Transverse colon (tissue), 4 donors: ENCODE measurements around the gene NOCT. TPM values are rescaled to one million over a fixed set of nuclear protein-coding genes. Genes with fewer than 3 reads are reported as not detected.

Source experiments
- DNase-seq: peaks from one replicate; pipeline ENCODE4 v3.0.0-alpha.2; 2019
- H3K27ac ChIP-seq, 4 donors: fragments of 200-600 bp; sonication (generic); 2 replicates each; pipeline ENCODE4 v1.5.1; 2016 to 2018; ENCODE audit warnings: inconsistent platforms in 4 of 4
- H3K27me3 ChIP-seq: fragments of 200-600 bp; sonication (generic); 2 replicates; pipeline ENCODE4 v1.5.1; 2017; ENCODE audit warnings: inconsistent platforms
- H3K36me3 ChIP-seq, 4 donors: fragments of 200-600 bp; sonication (generic); 2 replicates each; pipeline ENCODE4 v1.5.1; 2017 to 2019; ENCODE audit warnings: inconsistent platforms in 4 of 4
- H3K4me1 ChIP-seq, 4 donors: fragments of 200-600 bp; sonication (generic); 2 replicates each; pipeline ENCODE4 v1.5.1; 2017 to 2020; ENCODE audit warnings: inconsistent platforms in 4 of 4
- H3K4me3 ChIP-seq, 4 donors: fragments of 200-600 bp; sonication (generic); 1 replicate in 1 of 4; 2 replicates in 3 of 4; pipeline versions ENCODE4 v1.5.1 to v1.6.1; 2017 to 2019; ENCODE audit warnings: inconsistent platforms in 4 of 4
- H3K9me3 ChIP-seq, 2 donors: fragments of 200-600 bp; sonication (generic); 2 replicates each; pipeline ENCODE4 v1.5.1; 2017 to 2019; ENCODE audit warnings: inconsistent platforms in 2 of 2
- CTCF ChIP-seq, 5 experiments: fragments of 200-600 bp in 3 of 5; fragments of 450-650 bp in 2 of 5; sonication (generic) in 3 of 5; IDR thresholded peaks; 1 replicate in 2 of 5; 2 replicates in 3 of 5; pipeline ENCODE4 v1.5.1; 2016 to 2017; ENCODE audit warnings: antibody characterized with exemption in 5 of 5, inconsistent platforms in 3 of 5, mild to moderate bottlenecking in 2 of 5, moderate library complexity in 1 of 5
- EP300 ChIP-seq: sonication (generic); formaldehyde crosslinking; IDR thresholded peaks from one replicate; pipeline ENCODE4 v1.6.1; 2017; ENCODE audit warnings: antibody characterized with exemption, low read depth
- POLR2A ChIP-seq: fragments of 450-650 bp; IDR thresholded peaks from one replicate; pipeline ENCODE4 v1.6.1; 2016; ENCODE audit warnings: antibody characterized with exemption, mild to moderate bottlenecking, moderate library complexity
- POLR2AphosphoS5 ChIP-seq, 3 donors: sonication (generic); formaldehyde crosslinking; IDR thresholded peaks; one replicate each; pipeline ENCODE4 v1.6.1; 2016; ENCODE audit warnings: antibody characterized with exemption in 3 of 3
- WGBS, 2 donors: methylation state at CpG; one replicate each; pipeline ENCODE4 v1.1.5; 2018; ENCODE audit warnings: low coverage in 1 of 2; 5-methylcytosine and 5-hydroxymethylcytosine counted together
- in situ Hi-C, 4 donors: fragments of 200-750 bp; cut with MboI; loops; one replicate each; pipeline versions ENCODE4 v1.15.0 to v1.15.1; 2017; ENCODE audit warnings: low sequenced_read_pairs in 3 of 4, low pct_ligation_motif_present in 1 of 4, low pct_unique_long_range_greater_than_20kb in 1 of 4
- intact Hi-C: fragments of 100-400 bp; cut with DNase I; formaldehyde crosslinking; loops from one replicate; pipeline ENCODE4 v1.15.1; 2023; ENCODE audit warnings: low total_unique reads
- total RNA-seq, 4 donors: library from RNA; depleted of rRNA; stranded (reverse); fragments of >200 nt; gene quantifications; one replicate each; pipeline ENCODE4 v1.1.0, GENCODE V29; 2016

Gene NOCT
- total RNA-seq, 4 donors from 2014 or later: 1.4 to 33.7 (median 15.0) TPM

- intact Hi-C loops: loop anchor here (5.0 to 10.0 kb wide), 2 partner anchors 49 to 94 kb away; partner anchors contain the start of gene ELF2
- Histone ChIP-seq H3K27me3 (no peaks in the 10 kb centered on the region), H3K4me1 (peaks cover 0 to 40% (median 19%) of the 10 kb centered on the region in 4 donors), H3K36me3 (no peaks in the 10 kb centered on the region), H3K4me3 (peak overlapping the region; percentile 64 to 86 (median 76)), H3K9me3 (no peaks in the 10 kb centered on the region), H3K27ac (peak overlapping the region; percentile 94 to 100 (median 98))
- WGBS, 2 donors: 0% methylated on average over 34 of the region's 34 CpGs; no CpG with 5 or more reads in 1 of the 2 donors
- in situ Hi-C loops: loop anchor here in 1 of 4 donors (25.0 kb wide), 1 partner anchor 204 kb away; the partner anchor contains the start of gene MGARP
- DNase-seq: peak; percentile 63
- TF ChIP-seq POLR2A: no peak
- peak in 1 of 3 donors; percentile 11 for TF ChIP-seq POLR2AphosphoS5 (IDR thresholded peaks at IDR 0.05)
- no peak for TF ChIP-seq EP300
- TF ChIP-seq CTCF (IDR thresholded peaks at IDR 0.05): peak in 2 of 5 experiments; percentile 9 to 23
Measured at GRCh38 chr4:139083607-139083955, 68.0 kb downstream of the NOCT start.

GRCh38 chr4:139083956-139084803 is 68.6 kb downstream of the NOCT start:
- intact Hi-C loops: loop anchor here (5.0 to 10.0 kb wide), 2 partner anchors 49 to 93 kb away; partner anchors contain the start of gene ELF2
- peak; percentile 90 for DNase-seq
- peak overlapping the region; percentile 64 to 86 (median 76) for H3K4me3 ChIP-seq
- H3K27me3 ChIP-seq: no peaks in the 10 kb centered on the region
- H3K9me3 ChIP-seq: no peaks in the 10 kb centered on the region
- in situ Hi-C loops: loop anchor here in 1 of 4 donors (25.0 kb wide), 1 partner anchor 203 kb away; the partner anchor contains the start of gene MGARP
- H3K27ac ChIP-seq: peak overlapping the region; percentile 94 to 100 (median 98)
- peak; percentile 59 to 90 (median 88) for TF ChIP-seq POLR2AphosphoS5 (IDR thresholded peaks at IDR 0.05)
- no peak for TF ChIP-seq EP300
- peak; percentile 84 for TF ChIP-seq POLR2A
- TF ChIP-seq CTCF (IDR thresholded peaks at IDR 0.05): peak in 3 of 5 experiments; percentile 15 to 22 (median 20)
- 1% methylated on average over 31 of the region's 68 CpGs; no CpG with 5 or more reads in 1 of the 2 donors for WGBS, 2 donors
- H3K4me1 ChIP-seq: peaks cover 0 to 37% (median 19%) of the 10 kb centered on the region in 4 donors
- no peaks in the 10 kb centered on the region for H3K36me3 ChIP-seq

- peak overlapping the region; percentile 94 to 100 (median 98) for H3K27ac ChIP-seq
- 0% methylated on average over 2 of the region's 2 CpGs for WGBS, 2 donors
- H3K9me3 ChIP-seq: no peaks in the 10 kb centered on the region
- H3K4me1 ChIP-seq: peaks cover 0 to 32% (median 19%) of the 10 kb centered on the region in 4 donors
- DNase-seq: no peak
- TF ChIP-seq POLR2AphosphoS5 (IDR thresholded peaks at IDR 0.05): no peak
- intact Hi-C loops (loop anchor here (5.0 to 10.0 kb wide), 2 partner anchors 50 to 93 kb away; partner anchors contain the start of gene ELF2), in situ Hi-C loops (loop anchor here in 1 of 4 donors (25.0 kb wide), 1 partner anchor 203 kb away; the partner anchor contains the start of gene MGARP)
- peak overlapping the region; percentile 64 to 86 (median 76) for H3K4me3 ChIP-seq
- H3K36me3 ChIP-seq: no peaks in the 10 kb centered on the region
- no peaks in the 10 kb centered on the region for H3K27me3 ChIP-seq
Measured at GRCh38 chr4:139084804-139085093, 69.2 kb downstream of the NOCT start.

GRCh38 chr4:139085141-139085540 is 69.6 kb downstream of the NOCT start:
- in situ Hi-C loops: loop anchor here in 1 of 4 donors (25.0 kb wide), 1 partner anchor 202 kb away; the partner anchor contains the start of gene MGARP
- DNase-seq: no peak
- WGBS, 2 donors: 32 to 36% methylated on average over 5 of the region's 5 CpGs

More at GRCh38 chr4:139085141-139085540, 69.6 kb downstream of the NOCT start:
- H3K9me3 ChIP-seq: no peaks in the 10 kb centered on the region
- H3K4me3 ChIP-seq: peak overlapping the region in 3 of 4 donors; percentile 64 to 86 (median 66)
- H3K36me3 ChIP-seq: no peaks in the 10 kb centered on the region
- TF ChIP-seq CTCF (IDR thresholded peaks at IDR 0.05): peak in 2 of 5 experiments; percentile 15 to 32
- TF ChIP-seq EP300: no peak
- intact Hi-C loops: loop anchor here (10.0 kb wide), 1 partner anchor 50 kb away; no protein-coding TSS in a partner anchor
- peak overlapping the region; percentile 94 to 100 (median 98) for H3K27ac ChIP-seq
- no peaks in the 10 kb centered on the region for H3K27me3 ChIP-seq
- H3K4me1 ChIP-seq: peaks cover 0 to 32% (median 19%) of the 10 kb centered on the region in 4 donors
